HG03342 (cell line): ENCODE results near the gene VARS2.
"Not testable (repeated sequence)": the region's sequence is repeated elsewhere in the genome, so short reads cannot be mapped to it uniquely, and the experiment has no call there.

Experiments
- ATAC-seq: cut with Tn5 transposase; IDR thresholded peaks from one replicate; pipeline ENCODE4 v1.9.1; 2021; ENCODE audit warnings: mild to moderate bottlenecking, moderate library complexity; ENCODE audit not compliant: unreplicated experiment

The VARS2 gene

GRCh38 chr6:30960907-30961673 is 47.1 kb downstream of the VARS2 start:
- no peak for ATAC-seq

GRCh38 chr6:30962716-30963115 is 48.7 kb downstream of the VARS2 start:
- ATAC-seq = no peak

- ATAC-seq = no peak
Observed at GRCh38 chr6:30963641-30964040, 49.6 kb downstream of the VARS2 start.

- ATAC-seq = no peak
Observed at GRCh38 chr6:30964075-30964474, 50.0 kb downstream of the VARS2 start.

- no peak for ATAC-seq
Observed at GRCh38 chr6:30965140-30965601, 51.1 kb downstream of the VARS2 start.

GRCh38 chr6:30966154-30966553 is 52.1 kb downstream of the VARS2 start:
- ATAC-seq = no peak

- ATAC-seq = not testable (repeated sequence)
Observed at GRCh38 chr6:30969171-30969570, 55.1 kb downstream of the VARS2 start.

- ATAC-seq = no peak
Observed at GRCh38 chr6:30970946-30971345, 56.9 kb downstream of the VARS2 start.

- ATAC-seq = no peak
Observed at GRCh38 chr6:30972816-30973215, 58.8 kb downstream of the VARS2 start.

GRCh38 chr6:30974490-30975252 is 60.6 kb downstream of the VARS2 start:
- ATAC-seq = no peak
